GM10248 (cell line): ENCODE data around the gene LBR.

Experiments used
- CTCF ChIA-PET: fragments of 300-600 bp; sonication (Branson Sonifier 250); formaldehyde crosslinking; extraction: SDS; loops from one replicate; lab custom pipeline; 2021; ENCODE audit warnings: antibody characterized with exemption; lab: Yijun Ruan, JAX
- POLR2A ChIA-PET: fragments of 350-650 bp; sonication (Branson Sonifier 250); formaldehyde crosslinking; extraction: SDS; loops from one replicate; lab custom pipeline; 2020; ENCODE audit warnings: antibody characterized with exemption; lab: Yijun Ruan, JAX
- DNase-seq: peaks from one replicate; pipeline ENCODE4 v3.0.0; 2012; ENCODE audit errors: extremely low spot score
- CTCF ChIP-seq: IDR thresholded peaks from 2 replicates; pipeline ENCODE4 v1.5.1; 2012; ENCODE audit warnings: mild to moderate bottlenecking, low read depth; ENCODE audit errors: extremely low read depth, missing control alignments, control extremely low read depth

LBR gene

GRCh38 chr1:225449774-225450173 lies 21.9 kb upstream of the LBR start:
- DNase-seq = no peak
- CTCF ChIA-PET = interaction anchor here (2.8 kb wide), 1 partner anchor 9 kb away, joined by 8 read pairs; no protein-coding TSS in a partner anchor
- no peak for TF ChIP-seq CTCF
- POLR2A ChIA-PET = no interaction called here

- ChIA-PET POLR2A (no interaction called here), CTCF (interaction anchor here (1.8 to 2.8 kb wide), 2 partner anchors 9 to 26 kb away, joined by 3 to 8 read pairs; no protein-coding TSS in a partner anchor)
- TF ChIP-seq CTCF = no peak
- no peak for DNase-seq
Measured at GRCh38 chr1:225449261-225449660, 21.4 kb upstream of the LBR start.

- CTCF ChIA-PET = interaction anchor here (0.9 to 2.8 kb wide), 4 partner anchors 10 to 27 kb away, joined by 3 to 8 read pairs (median 3); no protein-coding TSS in a partner anchor
- TF ChIP-seq CTCF = no peak
- no peak for DNase-seq
- POLR2A ChIA-PET = interaction anchor here (0.5 kb wide), 1 partner anchor 721 kb away, joined by 5 read pairs; no protein-coding TSS in a partner anchor
Measured at GRCh38 chr1:225448146-225448805, 20.4 kb upstream of the LBR start.

- ChIA-PET CTCF (interaction anchor here (0.9 to 2.8 kb wide), 4 partner anchors 11 to 28 kb away, joined by 3 to 8 read pairs (median 3); no protein-coding TSS in a partner anchor), POLR2A (interaction anchor here (0.5 kb wide), 1 partner anchor 722 kb away, joined by 5 read pairs; no protein-coding TSS in a partner anchor)
- DNase-seq = no peak
- TF ChIP-seq CTCF = no peak
Measured at GRCh38 chr1:225447650-225448089, 19.8 kb upstream of the LBR start.

GRCh38 chr1:225446981-225447615 lies 19.3 kb upstream of the LBR start:
- ChIA-PET CTCF (interaction anchor here (1.3 to 1.9 kb wide), 3 partner anchors 14 to 28 kb away, joined by 3 to 5 read pairs (median 3); partner anchors contain the start of gene LBR), POLR2A (no interaction called here)
- no peak for DNase-seq

GRCh38 chr1:225446595-225446960 lies 18.7 kb upstream of the LBR start:
- CTCF ChIA-PET = interaction anchor here (1.3 to 1.9 kb wide), 2 partner anchors 14 to 18 kb away, joined by 3 to 5 read pairs; partner anchors contain the start of gene LBR
- TF ChIP-seq CTCF = no peak
- POLR2A ChIA-PET = no interaction called here
- no peak for DNase-seq

More at GRCh38 chr1:225446981-225447615, 19.3 kb upstream of the LBR start:
- no peak for TF ChIP-seq CTCF
